Globus pallidus (tissue), 1 donor: ENCODE data around the gene TTC39A.
A peak's percentile ranks its signal among the peaks of the same experiment; 100 is the strongest.

Source experiments
- DNase-seq: peaks from one replicate; pipeline ENCODE4 v3.0.0-alpha.2; 2015; ENCODE audit warnings: low spot score

TTC39A gene

GRCh38 chr1:51330331-51331201 is at the start of gene TTC39A:
TTC39A (minus strand) TSS chr1:51330562; CDS start chr1:51330477, 85 bp downstream.
- no peak for DNase-seq

- peak; percentile 2 for DNase-seq
Measured at GRCh38 chr1:51378871-51379270, 48.5 kb upstream of the TTC39A start.

- DNase-seq = no peak
Measured at GRCh38 chr1:51373898-51374297, 43.5 kb upstream of the TTC39A start.

GRCh38 chr1:51372561-51372960 is 42.2 kb upstream of the TTC39A start:
- no peak for DNase-seq

GRCh38 chr1:51369171-51369570 is 38.8 kb upstream of the TTC39A start:
- DNase-seq = no peak

- DNase-seq = no peak
Measured at GRCh38 chr1:51365774-51366173, 35.4 kb upstream of the TTC39A start.

GRCh38 chr1:51359879-51360278 is 29.5 kb upstream of the TTC39A start:
- no peak for DNase-seq

- DNase-seq = no peak
Measured at GRCh38 chr1:51355382-51355781, 25.0 kb upstream of the TTC39A start.

- no peak for DNase-seq
Measured at GRCh38 chr1:51354416-51354815, 24.1 kb upstream of the TTC39A start.

GRCh38 chr1:51351907-51352306 is 21.5 kb upstream of the TTC39A start:
- DNase-seq = no peak

GRCh38 chr1:51349862-51350261 is 19.5 kb upstream of the TTC39A start:
- DNase-seq = no peak

- no peak for DNase-seq
Measured at GRCh38 chr1:51348147-51348527, 17.8 kb upstream of the TTC39A start.

- no peak for DNase-seq
Measured at GRCh38 chr1:51347398-51348146, 17.2 kb upstream of the TTC39A start.

- no peak for DNase-seq
Measured at GRCh38 chr1:51346086-51346942, 16.0 kb upstream of the TTC39A start.

GRCh38 chr1:51345300-51345687 is 14.9 kb upstream of the TTC39A start:
- no peak for DNase-seq

GRCh38 chr1:51344602-51345299 is 14.4 kb upstream of the TTC39A start:
- no peak for DNase-seq

- no peak for DNase-seq
Measured at GRCh38 chr1:51344276-51344601, 13.9 kb upstream of the TTC39A start.

GRCh38 chr1:51343624-51344023 is 13.3 kb upstream of the TTC39A start:
- DNase-seq = no peak

GRCh38 chr1:51342591-51343206 is 12.3 kb upstream of the TTC39A start:
- no peak for DNase-seq

GRCh38 chr1:51341876-51342496 is 11.6 kb upstream of the TTC39A start:
- no peak for DNase-seq

GRCh38 chr1:51340380-51340779 is 10.0 kb upstream of the TTC39A start:
- DNase-seq = no peak
